Fibroblast of the aortic adventitia (primary cell): ENCODE data around the gene TMCC1. TPM values are rescaled to one million over a fixed set of nuclear protein-coding genes. Genes with fewer than 3 reads are reported as not detected.

Source experiments
- DNase-seq: peaks from one replicate; pipeline ENCODE4 v3.0.0-alpha.2; 2010; ENCODE audit warnings: low read depth
- H3K4me3 ChIP-seq: 2 replicates; pipeline ENCODE4 v1.5.1; 2011; ENCODE audit warnings: low read depth, mild to moderate bottlenecking, control low read depth, low read length, moderate library complexity
- CTCF ChIP-seq: IDR thresholded peaks from 2 replicates; pipeline ENCODE4 v1.5.1; 2011; ENCODE audit warnings: mild to moderate bottlenecking, low read length, control low read depth, inconsistent platforms; ENCODE audit not compliant: insufficient read depth
- total RNA-seq: library from RNA; depleted of rRNA; stranded (reverse); fragments of >200 nt; gene quantifications from 2 replicates; pipeline ENCODE4 v1.2.3, GENCODE V29; 2012; ENCODE audit warnings: low replicate concordance

TMCC1 gene
- total RNA-seq, 1 donor: 16.9 TPM

- no peak for DNase-seq
- no peak for TF ChIP-seq CTCF
- H3K4me3 ChIP-seq: no peak overlapping the region
These were observed 65.7 kb downstream of the TMCC1 start for GRCh38 chr3:129827765-129828164.

GRCh38 chr3:129824926-129825541, 68.5 kb downstream of the TMCC1 start:
- no peak overlapping the region for H3K4me3 ChIP-seq
- peak; percentile 58 for TF ChIP-seq CTCF
- peak; percentile 66 for DNase-seq

- no peak for TF ChIP-seq CTCF
- no peak overlapping the region for H3K4me3 ChIP-seq
- peak; percentile 66 for DNase-seq
These were observed 70.8 kb downstream of the TMCC1 start for GRCh38 chr3:129822679-129823078.

- no peak overlapping the region for H3K4me3 ChIP-seq
- no peak for DNase-seq
- TF ChIP-seq CTCF: no peak
These were observed 71.3 kb downstream of the TMCC1 start for GRCh38 chr3:129822241-129822640.

- peak; percentile 14 for DNase-seq
- no peak overlapping the region for H3K4me3 ChIP-seq
- no peak for TF ChIP-seq CTCF
These were observed 72.9 kb downstream of the TMCC1 start for GRCh38 chr3:129820587-129820986.

- no peak for TF ChIP-seq CTCF
- no peak for DNase-seq
- no peak overlapping the region for H3K4me3 ChIP-seq
These were observed 80.9 kb downstream of the TMCC1 start for GRCh38 chr3:129812589-129812988.

GRCh38 chr3:129809297-129809696, 84.2 kb downstream of the TMCC1 start:
- no peak overlapping the region for H3K4me3 ChIP-seq
- DNase-seq: peak; percentile 27
- TF ChIP-seq CTCF: no peak
